Measurements from ENCODE around the gene DIRAS1. TPM values are rescaled to one million over a fixed set of nuclear protein-coding genes. Genes with fewer than 3 reads are reported as not detected.

The DIRAS1 gene
- total and polyA plus RNA-seq, 2 of the 8 experiments (the other 6 are each of a cell fraction or from before 2014, with no cell fraction given) = 20.2 to 22.3 TPM

DNA sequence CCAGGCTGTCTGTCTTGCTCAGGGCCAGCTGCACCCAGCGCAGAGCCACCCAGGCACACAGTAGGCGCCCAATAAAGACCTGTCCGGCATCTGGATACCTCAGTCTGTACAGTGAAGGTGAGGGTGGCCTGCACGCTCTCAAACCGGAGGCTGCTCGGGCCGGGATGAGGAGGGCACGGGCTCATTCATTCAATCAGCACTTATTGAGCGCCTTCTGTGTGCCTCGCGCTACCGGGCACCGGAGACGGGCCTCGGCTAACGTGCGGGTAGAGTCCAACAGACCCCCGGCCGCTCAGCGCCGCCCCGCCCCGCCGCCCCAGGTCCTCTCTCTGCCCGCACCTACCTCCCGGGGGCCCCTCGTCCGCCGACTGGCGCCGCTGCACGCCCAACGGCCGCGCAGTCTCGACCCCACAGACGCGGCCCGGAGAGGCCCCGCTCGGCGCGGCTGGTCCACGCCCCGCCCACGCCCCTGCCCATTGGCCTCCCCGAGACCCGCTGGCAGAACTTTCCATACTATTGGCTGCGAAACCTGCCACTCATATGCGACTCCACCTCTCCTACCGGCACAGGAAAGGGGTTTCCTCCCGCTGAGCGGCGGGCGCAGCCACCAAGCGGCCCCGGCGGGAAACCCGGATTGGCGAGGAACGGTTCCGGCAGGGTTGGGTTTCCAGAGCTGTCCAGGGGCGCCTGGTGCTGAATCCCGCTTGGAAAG is 18.6 kb upstream of the DIRAS1 start, which contains the start of gene SLC39A3 (continued):
- TF ChIP-seq, protein P1, sequence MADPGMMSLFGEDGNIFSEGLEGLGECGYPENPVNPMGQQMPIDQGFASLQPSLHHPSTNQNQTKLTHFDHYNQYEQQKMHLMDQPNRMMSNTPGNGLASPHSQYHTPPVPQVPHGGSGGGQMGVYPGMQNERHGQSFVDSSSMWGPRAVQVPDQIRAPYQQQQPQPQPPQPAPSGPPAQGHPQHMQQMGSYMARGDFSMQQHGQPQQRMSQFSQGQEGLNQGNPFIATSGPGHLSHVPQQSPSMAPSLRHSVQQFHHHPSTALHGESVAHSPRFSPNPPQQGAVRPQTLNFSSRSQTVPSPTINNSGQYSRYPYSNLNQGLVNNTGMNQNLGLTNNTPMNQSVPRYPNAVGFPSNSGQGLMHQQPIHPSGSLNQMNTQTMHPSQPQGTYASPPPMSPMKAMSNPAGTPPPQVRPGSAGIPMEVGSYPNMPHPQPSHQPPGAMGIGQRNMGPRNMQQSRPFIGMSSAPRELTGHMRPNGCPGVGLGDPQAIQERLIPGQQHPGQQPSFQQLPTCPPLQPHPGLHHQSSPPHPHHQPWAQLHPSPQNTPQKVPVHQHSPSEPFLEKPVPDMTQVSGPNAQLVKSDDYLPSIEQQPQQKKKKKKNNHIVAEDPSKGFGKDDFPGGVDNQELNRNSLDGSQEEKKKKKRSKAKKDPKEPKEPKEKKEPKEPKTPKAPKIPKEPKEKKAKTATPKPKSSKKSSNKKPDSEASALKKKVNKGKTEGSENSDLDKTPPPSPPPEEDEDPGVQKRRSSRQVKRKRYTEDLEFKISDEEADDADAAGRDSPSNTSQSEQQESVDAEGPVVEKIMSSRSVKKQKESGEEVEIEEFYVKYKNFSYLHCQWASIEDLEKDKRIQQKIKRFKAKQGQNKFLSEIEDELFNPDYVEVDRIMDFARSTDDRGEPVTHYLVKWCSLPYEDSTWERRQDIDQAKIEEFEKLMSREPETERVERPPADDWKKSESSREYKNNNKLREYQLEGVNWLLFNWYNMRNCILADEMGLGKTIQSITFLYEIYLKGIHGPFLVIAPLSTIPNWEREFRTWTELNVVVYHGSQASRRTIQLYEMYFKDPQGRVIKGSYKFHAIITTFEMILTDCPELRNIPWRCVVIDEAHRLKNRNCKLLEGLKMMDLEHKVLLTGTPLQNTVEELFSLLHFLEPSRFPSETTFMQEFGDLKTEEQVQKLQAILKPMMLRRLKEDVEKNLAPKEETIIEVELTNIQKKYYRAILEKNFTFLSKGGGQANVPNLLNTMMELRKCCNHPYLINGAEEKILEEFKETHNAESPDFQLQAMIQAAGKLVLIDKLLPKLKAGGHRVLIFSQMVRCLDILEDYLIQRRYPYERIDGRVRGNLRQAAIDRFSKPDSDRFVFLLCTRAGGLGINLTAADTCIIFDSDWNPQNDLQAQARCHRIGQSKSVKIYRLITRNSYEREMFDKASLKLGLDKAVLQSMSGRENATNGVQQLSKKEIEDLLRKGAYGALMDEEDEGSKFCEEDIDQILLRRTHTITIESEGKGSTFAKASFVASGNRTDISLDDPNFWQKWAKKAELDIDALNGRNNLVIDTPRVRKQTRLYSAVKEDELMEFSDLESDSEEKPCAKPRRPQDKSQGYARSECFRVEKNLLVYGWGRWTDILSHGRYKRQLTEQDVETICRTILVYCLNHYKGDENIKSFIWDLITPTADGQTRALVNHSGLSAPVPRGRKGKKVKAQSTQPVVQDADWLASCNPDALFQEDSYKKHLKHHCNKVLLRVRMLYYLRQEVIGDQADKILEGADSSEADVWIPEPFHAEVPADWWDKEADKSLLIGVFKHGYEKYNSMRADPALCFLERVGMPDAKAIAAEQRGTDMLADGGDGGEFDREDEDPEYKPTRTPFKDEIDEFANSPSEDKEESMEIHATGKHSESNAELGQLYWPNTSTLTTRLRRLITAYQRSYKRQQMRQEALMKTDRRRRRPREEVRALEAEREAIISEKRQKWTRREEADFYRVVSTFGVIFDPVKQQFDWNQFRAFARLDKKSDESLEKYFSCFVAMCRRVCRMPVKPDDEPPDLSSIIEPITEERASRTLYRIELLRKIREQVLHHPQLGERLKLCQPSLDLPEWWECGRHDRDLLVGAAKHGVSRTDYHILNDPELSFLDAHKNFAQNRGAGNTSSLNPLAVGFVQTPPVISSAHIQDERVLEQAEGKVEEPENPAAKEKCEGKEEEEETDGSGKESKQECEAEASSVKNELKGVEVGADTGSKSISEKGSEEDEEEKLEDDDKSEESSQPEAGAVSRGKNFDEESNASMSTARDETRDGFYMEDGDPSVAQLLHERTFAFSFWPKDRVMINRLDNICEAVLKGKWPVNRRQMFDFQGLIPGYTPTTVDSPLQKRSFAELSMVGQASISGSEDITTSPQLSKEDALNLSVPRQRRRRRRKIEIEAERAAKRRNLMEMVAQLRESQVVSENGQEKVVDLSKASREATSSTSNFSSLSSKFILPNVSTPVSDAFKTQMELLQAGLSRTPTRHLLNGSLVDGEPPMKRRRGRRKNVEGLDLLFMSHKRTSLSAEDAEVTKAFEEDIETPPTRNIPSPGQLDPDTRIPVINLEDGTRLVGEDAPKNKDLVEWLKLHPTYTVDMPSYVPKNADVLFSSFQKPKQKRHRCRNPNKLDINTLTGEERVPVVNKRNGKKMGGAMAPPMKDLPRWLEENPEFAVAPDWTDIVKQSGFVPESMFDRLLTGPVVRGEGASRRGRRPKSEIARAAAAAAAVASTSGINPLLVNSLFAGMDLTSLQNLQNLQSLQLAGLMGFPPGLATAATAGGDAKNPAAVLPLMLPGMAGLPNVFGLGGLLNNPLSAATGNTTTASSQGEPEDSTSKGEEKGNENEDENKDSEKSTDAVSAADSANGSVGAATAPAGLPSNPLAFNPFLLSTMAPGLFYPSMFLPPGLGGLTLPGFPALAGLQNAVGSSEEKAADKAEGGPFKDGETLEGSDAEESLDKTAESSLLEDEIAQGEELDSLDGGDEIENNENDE (IDR thresholded peaks at IDR 0.05; ENCODE audit: insufficient replicate concordance, low read length) = no peak
- TF ChIP-seq CREB1 (IDR thresholded peaks at IDR 0.05) = peak; percentile 69
- peak; percentile 87 for TF ChIP-seq CHD2 (IDR thresholded peaks at IDR 0.05; ENCODE audit: low read length)
- peak; percentile 50; the same call in 1 of the 2 replicates for TF ChIP-seq BRCA1 (IDR thresholded peaks at IDR 0.05; ENCODE audit: low read depth, low read length)
- TF ChIP-seq SRF (IDR thresholded peaks at IDR 0.05; ENCODE audit: low read depth, low read length) = peak; percentile 61; the same call in 1 of the 2 replicates
- peak; percentile 78 for TF ChIP-seq YY1 (IDR thresholded peaks at IDR 0.05; ENCODE audit: low read depth, low read length)
- TF ChIP-seq BACH1 (IDR thresholded peaks at IDR 0.05; ENCODE audit: low read length) = peak; percentile 33; the same call in 1 of the 2 replicates
- TF ChIP-seq, protein P2, sequence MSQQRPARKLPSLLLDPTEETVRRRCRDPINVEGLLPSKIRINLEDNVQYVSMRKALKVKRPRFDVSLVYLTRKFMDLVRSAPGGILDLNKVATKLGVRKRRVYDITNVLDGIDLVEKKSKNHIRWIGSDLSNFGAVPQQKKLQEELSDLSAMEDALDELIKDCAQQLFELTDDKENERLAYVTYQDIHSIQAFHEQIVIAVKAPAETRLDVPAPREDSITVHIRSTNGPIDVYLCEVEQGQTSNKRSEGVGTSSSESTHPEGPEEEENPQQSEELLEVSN (IDR thresholded peaks at IDR 0.05) = no peak; the same call in 1 of the 2 replicates
- no peak for TF ChIP-seq NRF1 (IDR thresholded peaks at IDR 0.05; ENCODE audit: low read depth, low read length)
- TF ChIP-seq EZH2 (IDR thresholded peaks at IDR 0.05; ENCODE audit: low read depth, low read length, severe bottlenecking) = no peak

All from H1 (cell line).